HepG2 (cell line): ENCODE data around the gene ATAD3C. TPM values are rescaled to one million over a fixed set of nuclear protein-coding genes. Genes with fewer than 3 reads are reported as not detected.

Source experiments
- AKNA ChIP-seq: sonication (generic); formaldehyde crosslinking; IDR thresholded peaks from 2 replicates; pipeline ENCODE4 v1.4.0; 2020; ENCODE audit warnings: missing genetic modification reagents, borderline replicate concordance
- CEBPB ChIP-seq: IDR thresholded peaks from 2 replicates; pipeline ENCODE4 v1.6.1; 2011; ENCODE audit warnings: low read depth, low read length, improper control_type of control experiment, borderline replicate concordance
- CEBPG ChIP-seq: IDR thresholded peaks from 2 replicates; pipeline ENCODE4 v1.6.1; 2016
- CHCHD3 ChIP-seq: sonication (generic); formaldehyde crosslinking; IDR thresholded peaks from 2 replicates; pipeline ENCODE4 v1.8.0; 2022; ENCODE audit warnings: mild to moderate bottlenecking, missing genetic modification reagents, moderate library complexity
- DMAP1 ChIP-seq: IDR thresholded peaks from 2 replicates; pipeline ENCODE4 v1.6.1; 2016
- ELF3 ChIP-seq: IDR thresholded peaks from 2 replicates; pipeline ENCODE4 v1.6.1; 2016; ENCODE audit warnings: missing genetic modification reagents, missing compliant biosample characterization
- HOXA5 ChIP-seq: sonication (generic); formaldehyde crosslinking; IDR thresholded peaks from 2 replicates; pipeline ENCODE4 v1.4.0; 2020; ENCODE audit warnings: missing genetic modification reagents
- KAT7 ChIP-seq: IDR thresholded peaks from 2 replicates; pipeline ENCODE4 v1.6.1; 2018; ENCODE audit warnings: borderline replicate concordance, missing compliant biosample characterization
- NFIC ChIP-seq: IDR thresholded peaks from 2 replicates; pipeline ENCODE4 v1.6.1; 2012; ENCODE audit warnings: mild to moderate bottlenecking, low read length, inconsistent platforms
- TFE3 ChIP-seq: IDR thresholded peaks from 2 replicates; pipeline ENCODE4 v1.6.1; 2016
- ZFP62 ChIP-seq: sonication (generic); formaldehyde crosslinking; IDR thresholded peaks from 2 replicates; pipeline ENCODE4 v1.4.0; 2020; ENCODE audit warnings: missing genetic modification reagents
- ZKSCAN1 ChIP-seq: fragments of 150-350 bp; IDR thresholded peaks from 2 replicates; pipeline ENCODE4 v1.6.1; 2014; ENCODE audit warnings: low read length
- ZNF230 ChIP-seq: sonication (generic); formaldehyde crosslinking; IDR thresholded peaks from 2 replicates; pipeline ENCODE4 v1.4.0; 2020; ENCODE audit warnings: mild to moderate bottlenecking, missing genetic modification reagents
- ZNF329 ChIP-seq: sonication (generic); formaldehyde crosslinking; IDR thresholded peaks from 2 replicates; pipeline ENCODE4 v1.9.0; 2021; ENCODE audit warnings: low read depth, mild to moderate bottlenecking, missing genetic modification reagents
- ZNF572 ChIP-seq: sonication (generic); formaldehyde crosslinking; IDR thresholded peaks from 2 replicates; pipeline ENCODE4 v1.5.1; 2020; ENCODE audit warnings: mild to moderate bottlenecking, missing genetic modification reagents
- ZNF670 ChIP-seq: sonication (generic); formaldehyde crosslinking; IDR thresholded peaks from 2 replicates; pipeline ENCODE4 v1.8.0; 2022; ENCODE audit warnings: mild to moderate bottlenecking, missing genetic modification reagents, borderline replicate concordance
- ZNF768 ChIP-seq: sonication (generic); formaldehyde crosslinking; IDR thresholded peaks from 2 replicates; pipeline ENCODE4 v1.4.0; 2020; ENCODE audit warnings: missing genetic modification reagents
- ZNF879 ChIP-seq: sonication (generic); formaldehyde crosslinking; IDR thresholded peaks from 2 replicates; pipeline ENCODE4 v1.8.1; 2023; ENCODE audit warnings: missing genetic modification reagents
- polyA plus RNA-seq, 8 experiments: library from polyadenylated mRNA; depleted of rRNA in 3 of 8; stranded (reverse) in 7 of 8; unstranded in 1 of 8; fragments of >200 nt; fragmentation: Illumina TruSeq in 4 of 8; extraction: Trizol in 4 of 8; gene quantifications; 2 replicates each; pipeline versions ENCODE4 v1.2.1 to v1.2.3, GENCODE V29; 2011 to 2016; ENCODE audit warnings: low read depth in 4 of 8, missing spikeins in 1 of 8, mixed read lengths in 1 of 8; ENCODE audit not compliant: insufficient read depth in 1 of 8
- total RNA-seq, 5 experiments: library from RNA; depleted of rRNA; stranded (reverse); fragments of >200 nt; fragmentation: Illumina TruSeq; extraction: Trizol; gene quantifications; 2 replicates each; pipeline ENCODE4 v1.2.3, GENCODE V29; 2016; ENCODE audit warnings: low read depth in 1 of 5
- TF ChIP-seq, protein P1 (sequence below): sonication (generic); formaldehyde crosslinking; IDR thresholded peaks from 2 replicates; pipeline ENCODE4 v1.5.0; 2020; ENCODE audit warnings: missing genetic modification reagents
- TF ChIP-seq, protein P2 (sequence below): sonication (generic); formaldehyde crosslinking; IDR thresholded peaks from 2 replicates; pipeline ENCODE4 v1.8.0; 2022; ENCODE audit warnings: missing genetic modification reagents, mild to moderate bottlenecking, moderate library complexity, borderline replicate concordance

ATAD3C gene
- total and polyA plus RNA-seq, 2 of the 13 experiments (the other 11 are each of a cell fraction or from before 2014, with no cell fraction given), result 2.4 to 3.2 TPM

- TF ChIP-seq ZKSCAN1 (no peak), NFIC (no peak), ZNF879 (no peak), ZNF329 (CRISPR knock-in tag) (no peak), ZNF572 (CRISPR knock-in tag) (no peak), CEBPB (no peak), ELF3 (no peak), CEBPG (CRISPR knock-in tag) (no peak), ZNF230 (CRISPR knock-in tag) (peak; percentile 68; the same call in 1 of the 2 replicates), HOXA5 (CRISPR knock-in tag) (peak; percentile 79), DMAP1 (CRISPR knock-in tag) (peak; percentile 70; the same call in 1 of the 2 replicates), ZFP62 (no peak), ZNF768 (CRISPR knock-in tag) (peak; percentile 26; the same call in 1 of the 2 replicates), ZNF670 (CRISPR knock-in tag) (no peak), AKNA (CRISPR knock-in tag) (no peak), KAT7 (CRISPR knock-in tag) (no peak), TFE3 (CRISPR knock-in tag) (no peak), CHCHD3 (CRISPR knock-in tag) (no peak)
- TF ChIP-seq, protein P1, sequence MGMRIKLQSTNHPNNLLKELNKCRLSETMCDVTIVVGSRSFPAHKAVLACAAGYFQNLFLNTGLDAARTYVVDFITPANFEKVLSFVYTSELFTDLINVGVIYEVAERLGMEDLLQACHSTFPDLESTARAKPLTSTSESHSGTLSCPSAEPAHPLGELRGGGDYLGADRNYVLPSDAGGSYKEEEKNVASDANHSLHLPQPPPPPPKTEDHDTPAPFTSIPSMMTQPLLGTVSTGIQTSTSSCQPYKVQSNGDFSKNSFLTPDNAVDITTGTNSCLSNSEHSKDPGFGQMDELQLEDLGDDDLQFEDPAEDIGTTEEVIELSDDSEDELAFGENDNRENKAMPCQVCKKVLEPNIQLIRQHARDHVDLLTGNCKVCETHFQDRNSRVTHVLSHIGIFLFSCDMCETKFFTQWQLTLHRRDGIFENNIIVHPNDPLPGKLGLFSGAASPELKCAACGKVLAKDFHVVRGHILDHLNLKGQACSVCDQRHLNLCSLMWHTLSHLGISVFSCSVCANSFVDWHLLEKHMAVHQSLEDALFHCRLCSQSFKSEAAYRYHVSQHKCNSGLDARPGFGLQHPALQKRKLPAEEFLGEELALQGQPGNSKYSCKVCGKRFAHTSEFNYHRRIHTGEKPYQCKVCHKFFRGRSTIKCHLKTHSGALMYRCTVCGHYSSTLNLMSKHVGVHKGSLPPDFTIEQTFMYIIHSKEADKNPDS (CRISPR knock-in tag), result no peak
- TF ChIP-seq, protein P2, sequence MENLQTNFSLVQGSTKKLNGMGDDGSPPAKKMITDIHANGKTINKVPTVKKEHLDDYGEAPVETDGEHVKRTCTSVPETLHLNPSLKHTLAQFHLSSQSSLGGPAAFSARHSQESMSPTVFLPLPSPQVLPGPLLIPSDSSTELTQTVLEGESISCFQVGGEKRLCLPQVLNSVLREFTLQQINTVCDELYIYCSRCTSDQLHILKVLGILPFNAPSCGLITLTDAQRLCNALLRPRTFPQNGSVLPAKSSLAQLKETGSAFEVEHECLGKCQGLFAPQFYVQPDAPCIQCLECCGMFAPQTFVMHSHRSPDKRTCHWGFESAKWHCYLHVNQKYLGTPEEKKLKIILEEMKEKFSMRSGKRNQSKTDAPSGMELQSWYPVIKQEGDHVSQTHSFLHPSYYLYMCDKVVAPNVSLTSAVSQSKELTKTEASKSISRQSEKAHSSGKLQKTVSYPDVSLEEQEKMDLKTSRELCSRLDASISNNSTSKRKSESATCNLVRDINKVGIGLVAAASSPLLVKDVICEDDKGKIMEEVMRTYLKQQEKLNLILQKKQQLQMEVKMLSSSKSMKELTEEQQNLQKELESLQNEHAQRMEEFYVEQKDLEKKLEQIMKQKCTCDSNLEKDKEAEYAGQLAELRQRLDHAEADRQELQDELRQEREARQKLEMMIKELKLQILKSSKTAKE (CRISPR knock-in tag), result no peak
These were observed 8.2 kb upstream of the ATAD3C start (continued) for GRCh38 chr1:1441002-1441888.
